Body of pancreas (tissue), 4 donors: ENCODE results near the gene CEP170B. TPM values are rescaled to one million over a fixed set of nuclear protein-coding genes. Genes with fewer than 3 reads are reported as not detected.
"Not testable (repeated sequence)": the region's sequence is repeated elsewhere in the genome, so short reads cannot be mapped to it uniquely, and the experiment has no call there.

ENCODE experiments used
- ATAC-seq: fragments of 150-250 bp; one replicate; pipeline ENCODE4 v1.9.1; 2016
- DNase-seq, 4 donors: peaks; one replicate each; pipeline ENCODE4 v3.0.0-alpha.2; 2019
- H3K27ac ChIP-seq, 4 donors: fragments of 200-600 bp; sonication (generic); 1 replicate in 3 of 4; 2 replicates in 1 of 4; pipeline versions ENCODE4 v1.5.1 to v1.6.1; 2016 to 2019; ENCODE audit warnings: mild to moderate bottlenecking in 1 of 4, mixed read lengths in 1 of 4, moderate library complexity in 1 of 4
- H3K27me3 ChIP-seq, 2 donors: fragments of 200-600 bp; sonication (generic); one replicate each; pipeline ENCODE4 v1.6.0; 2016; ENCODE audit warnings: mild to moderate bottlenecking in 1 of 2
- H3K36me3 ChIP-seq, 2 donors: fragments of 200-600 bp; sonication (generic); replicated peaks in 1 of 2; 2 replicates each; pipeline ENCODE4 v1.5.1; 2016; ENCODE audit warnings: low read depth in 2 of 2; ENCODE audit not compliant: insufficient read depth in 1 of 2
- H3K4me1 ChIP-seq: fragments of 200-600 bp; sonication (generic); one replicate; pipeline ENCODE4 v1.6.0; 2016
- H3K4me3 ChIP-seq, 2 donors: fragments of 200-600 bp; sonication (generic); 1 replicate in 1 of 2; 2 replicates in 1 of 2; pipeline ENCODE4 v1.5.1; 2016 to 2019
- H3K9me3 ChIP-seq, 3 donors: fragments of 200-600 bp; sonication (generic); 1 replicate in 2 of 3; 2 replicates in 1 of 3; pipeline ENCODE4 v1.5.1; 2016
- POLR2A ChIP-seq, 3 donors: fragments of 450-650 bp; IDR thresholded peaks; one replicate each; pipeline ENCODE4 v1.6.1; 2016; ENCODE audit warnings: antibody characterized with exemption in 3 of 3, mild to moderate bottlenecking in 2 of 3
- WGBS, 2 donors: methylation state at CpG; one replicate each; pipeline ENCODE4 v1.1.5; 2017; 5-methylcytosine and 5-hydroxymethylcytosine counted together
- intact Hi-C: fragments of 100-400 bp; cut with DNase I; formaldehyde crosslinking; loops from one replicate; pipeline ENCODE4 v1.15.1; 2023
- total RNA-seq, 2 donors: library from RNA; depleted of rRNA; stranded (reverse); fragments of >200 nt; gene quantifications; one replicate each; pipeline ENCODE4 v1.1.0, GENCODE V29; 2016
- TF ChIP-seq, protein P1 (sequence below), 7 experiments: fragments of 450-650 bp in 4 of 7; fragments of 200-600 bp in 3 of 7; sonication (generic) in 3 of 7; IDR thresholded peaks; one replicate each; pipeline ENCODE4 v1.5.1; 2016 to 2019; ENCODE audit warnings: antibody characterized with exemption in 7 of 7

Gene CEP170B
- total RNA-seq, 2 donors from 2014 or later: 23.6 to 41.9 TPM

- intact Hi-C loops: no loop called here
- no peaks in the 10 kb centered on the region for H3K36me3 ChIP-seq
- no peaks in the 10 kb centered on the region for H3K9me3 ChIP-seq
- peaks cover 17% of the 10 kb centered on the region for H3K4me1 ChIP-seq
- 9 to 12% methylated on average over 25 to 39 of the region's 39 CpGs for WGBS, 2 donors
- ATAC-seq: peak; percentile 33
- H3K27me3 ChIP-seq: no peaks in the 10 kb centered on the region
- peak overlapping the region in 3 of 4 donors; percentile 4 to 38 (median 32) for H3K27ac ChIP-seq
- TF ChIP-seq, protein P1, sequence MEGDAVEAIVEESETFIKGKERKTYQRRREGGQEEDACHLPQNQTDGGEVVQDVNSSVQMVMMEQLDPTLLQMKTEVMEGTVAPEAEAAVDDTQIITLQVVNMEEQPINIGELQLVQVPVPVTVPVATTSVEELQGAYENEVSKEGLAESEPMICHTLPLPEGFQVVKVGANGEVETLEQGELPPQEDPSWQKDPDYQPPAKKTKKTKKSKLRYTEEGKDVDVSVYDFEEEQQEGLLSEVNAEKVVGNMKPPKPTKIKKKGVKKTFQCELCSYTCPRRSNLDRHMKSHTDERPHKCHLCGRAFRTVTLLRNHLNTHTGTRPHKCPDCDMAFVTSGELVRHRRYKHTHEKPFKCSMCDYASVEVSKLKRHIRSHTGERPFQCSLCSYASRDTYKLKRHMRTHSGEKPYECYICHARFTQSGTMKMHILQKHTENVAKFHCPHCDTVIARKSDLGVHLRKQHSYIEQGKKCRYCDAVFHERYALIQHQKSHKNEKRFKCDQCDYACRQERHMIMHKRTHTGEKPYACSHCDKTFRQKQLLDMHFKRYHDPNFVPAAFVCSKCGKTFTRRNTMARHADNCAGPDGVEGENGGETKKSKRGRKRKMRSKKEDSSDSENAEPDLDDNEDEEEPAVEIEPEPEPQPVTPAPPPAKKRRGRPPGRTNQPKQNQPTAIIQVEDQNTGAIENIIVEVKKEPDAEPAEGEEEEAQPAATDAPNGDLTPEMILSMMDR (IDR thresholded peaks at IDR 0.05): peak in 6 of 7 experiments; percentile 20 to 52 (median 38)
- no peak for TF ChIP-seq POLR2A (IDR thresholded peaks at IDR 0.05)
- peak overlapping the region; percentile 1 to 4 for H3K4me3 ChIP-seq
- peak; percentile 47 to 65 (median 55) for DNase-seq
These were observed 37.7 kb upstream of the CEP170B start for GRCh38 chr14:104827177-104828055.

DNA sequence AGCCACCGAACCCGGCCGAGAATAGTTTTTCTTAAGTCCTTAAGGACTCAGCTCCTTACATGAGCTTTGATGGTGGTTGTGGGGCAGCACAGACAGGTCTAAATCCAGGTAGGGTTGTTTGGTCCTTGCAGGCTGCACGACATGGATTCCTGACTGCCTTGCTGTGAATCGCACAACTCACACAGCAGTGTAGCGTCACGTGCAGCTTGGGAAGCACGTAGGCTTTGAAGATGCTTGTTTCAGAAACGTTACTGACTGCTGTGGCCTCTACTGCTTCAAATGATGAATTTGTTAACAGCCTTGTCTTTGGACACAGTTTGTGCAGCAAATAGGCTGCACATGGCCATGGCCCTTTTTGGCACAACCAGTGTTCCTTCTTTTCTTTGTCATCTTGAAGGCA lies 34.3 kb upstream of the CEP170B start:
- DNase-seq (no peak), ATAC-seq (no peak)
- 49 to 68% methylated on average over 5 to 8 of the region's 9 CpGs for WGBS, 2 donors
- intact Hi-C loops: no loop called here
- Histone ChIP-seq H3K27ac (no peak overlapping the region), H3K27me3 (no peaks in the 10 kb centered on the region), H3K4me3 (no peak overlapping the region), H3K9me3 (no peaks in the 10 kb centered on the region), H3K4me1 (peaks cover 14% of the 10 kb centered on the region), H3K36me3 (no peaks in the 10 kb centered on the region)
- TF ChIP-seq, protein P1 (IDR thresholded peaks at IDR 0.05): no peak
- no peak for TF ChIP-seq POLR2A (IDR thresholded peaks at IDR 0.05)

- H3K36me3 ChIP-seq, H3K4me3 ChIP-seq, H3K9me3 ChIP-seq, DNase-seq, intact Hi-C loops, H3K27ac ChIP-seq, H3K4me1 ChIP-seq, ATAC-seq, H3K27me3 ChIP-seq: not testable (repeated sequence)
- WGBS, 2 donors: 94 to 99% methylated on average over 10 to 33 of the region's 41 CpGs
These were observed 28.7 kb upstream of the CEP170B start for GRCh38 chr14:104836171-104836935.

- Histone ChIP-seq H3K9me3 (no peaks in the 10 kb centered on the region), H3K36me3 (no peaks in the 10 kb centered on the region), H3K27ac (no peak overlapping the region), H3K4me3 (no peak overlapping the region), H3K27me3 (no peaks in the 10 kb centered on the region), H3K4me1 (peaks cover 18% of the 10 kb centered on the region)
- ATAC-seq: no peak
- 72 to 87% methylated on average over 1 of the region's 1 CpG for WGBS, 2 donors
- no peak for DNase-seq
- TF ChIP-seq POLR2A (IDR thresholded peaks at IDR 0.05): no peak
- TF ChIP-seq, protein P1 (IDR thresholded peaks at IDR 0.05): no peak
- intact Hi-C loops: no loop called here
These were observed 23.3 kb upstream of the CEP170B start for GRCh38 chr14:104841730-104842129.

DNA sequence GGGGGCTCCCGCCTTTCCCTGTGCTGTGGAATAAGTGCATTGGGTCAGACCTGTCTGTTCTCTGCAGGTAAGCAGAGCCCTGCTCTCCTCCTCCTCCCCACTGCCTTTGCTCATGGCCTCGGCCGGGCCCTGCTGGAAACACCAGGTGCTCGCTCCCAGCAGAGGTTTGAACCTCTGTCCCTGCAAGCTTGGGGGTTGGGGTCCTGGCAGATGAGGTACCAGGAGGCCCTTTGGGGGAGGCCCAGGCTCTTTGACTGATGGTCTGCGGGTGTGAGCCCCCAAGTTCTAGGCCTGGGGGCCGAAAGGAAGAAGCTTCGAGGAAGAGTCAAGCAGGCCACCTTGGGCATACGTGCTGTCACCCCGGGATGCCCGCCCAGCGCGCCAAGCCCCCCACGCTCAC lies 22.1 kb upstream of the CEP170B start:
- ATAC-seq (no peak), DNase-seq (no peak)
- H3K27ac ChIP-seq: no peak overlapping the region
- no peak for TF ChIP-seq POLR2A (IDR thresholded peaks at IDR 0.05)
- TF ChIP-seq, protein P1 (IDR thresholded peaks at IDR 0.05): no peak
- H3K27me3 ChIP-seq: no peaks in the 10 kb centered on the region
- H3K9me3 ChIP-seq: no peaks in the 10 kb centered on the region
- no peak overlapping the region for H3K4me3 ChIP-seq
- intact Hi-C loops: no loop called here
- WGBS, 2 donors: 53 to 63% methylated on average over 5 to 13 of the region's 13 CpGs
- no peaks in the 10 kb centered on the region for H3K36me3 ChIP-seq
- peaks cover 18% of the 10 kb centered on the region for H3K4me1 ChIP-seq
